OCI-LY7 (cell line): Measurements from ENCODE around the gene C2CD3. TPM values are rescaled to one million over a fixed set of nuclear protein-coding genes. Genes with fewer than 3 reads are reported as not detected.
A peak's percentile ranks its signal among the peaks of the same experiment; 100 is the strongest.

Source experiments
- BruUV-seq: library from RNA; stranded (reverse); fragments of 400-500 nt; replicated peaks from 2 replicates; lab custom pipeline; 2021; lab: Mats Ljungman, UMichigan
- CTCF ChIA-PET: fragments of 300-600 bp; sonication (Branson Sonifier 250); formaldehyde crosslinking; loops from one replicate; lab custom pipeline; 2022; ENCODE audit warnings: antibody characterized with exemption; ENCODE audit not compliant: unreplicated experiment; lab: Charles Lee
- POLR2A ChIA-PET: fragments of 300-600 bp; sonication (Branson Sonifier 250); formaldehyde crosslinking; loops from one replicate; lab custom pipeline; 2022; ENCODE audit warnings: antibody characterized with exemption; lab: Charles Lee
- DNase-seq: peaks from one replicate; pipeline ENCODE4 v3.0.0-alpha.2; 2015; ENCODE audit warnings: low spot score
- H2AFZ ChIP-seq: fragments of 200-600 bp; sonication (generic), shearing (Covaris generic); 2 replicates; pipeline ENCODE4 v1.6.1; 2014; ENCODE audit warnings: mild to moderate bottlenecking, antibody characterized with exemption, low read length, moderate library complexity
- H3K27ac ChIP-seq: fragments of 200-600 bp; sonication (generic); 2 replicates; pipeline ENCODE4 v1.5.1; 2014; ENCODE audit warnings: mixed run types, low read depth, mild to moderate bottlenecking, moderate library complexity, low read length, inconsistent platforms; ENCODE audit not compliant: poor library complexity, severe bottlenecking
- H3K36me3 ChIP-seq: fragments of 200-600 bp; sonication (generic); 2 replicates; pipeline ENCODE4 v1.6.1; 2014; ENCODE audit warnings: mild to moderate bottlenecking, antibody characterized with exemption, low read length, moderate library complexity, mixed read lengths; ENCODE audit not compliant: insufficient read depth
- H3K4me1 ChIP-seq: fragments of 200-600 bp; sonication (generic); 2 replicates; pipeline ENCODE4 v1.5.1; 2014; ENCODE audit warnings: mild to moderate bottlenecking, low read length; ENCODE audit not compliant: insufficient read depth, poor library complexity, severe bottlenecking
- H3K4me2 ChIP-seq: fragments of 200-600 bp; sonication (generic); 2 replicates; pipeline ENCODE4 v1.6.1; 2014; ENCODE audit warnings: mild to moderate bottlenecking, low read length
- H3K4me3 ChIP-seq: fragments of 200-600 bp; sonication (generic); 2 replicates; pipeline ENCODE4 v1.5.1; 2014; ENCODE audit warnings: mild to moderate bottlenecking, low read depth, low read length; ENCODE audit not compliant: poor library complexity, severe bottlenecking
- H3K79me2 ChIP-seq: fragments of 200-600 bp; sonication (generic); 2 replicates; pipeline ENCODE4 v1.6.1; 2016; ENCODE audit warnings: low read depth, mild to moderate bottlenecking, low read length, moderate library complexity, mixed read lengths; ENCODE audit not compliant: insufficient read depth
- H3K9me2 ChIP-seq: fragments of 200-600 bp; sonication (generic); 2 replicates; pipeline ENCODE4 v1.6.1; 2016; ENCODE audit warnings: mild to moderate bottlenecking, low read length, mixed read lengths; ENCODE audit not compliant: insufficient read depth
- H3K9me3 ChIP-seq: fragments of 200-600 bp; sonication (generic); 2 replicates; pipeline ENCODE4 v1.6.1; 2014; ENCODE audit warnings: mild to moderate bottlenecking, mixed run types, low read length, mixed read lengths
- H4K20me1 ChIP-seq: fragments of 200-600 bp; sonication (generic); 2 replicates; pipeline ENCODE4 v1.6.1; 2014; ENCODE audit warnings: mild to moderate bottlenecking, antibody characterized with exemption, low read length, moderate library complexity, mixed read lengths; ENCODE audit not compliant: insufficient read depth
- CTCF ChIP-seq: fragments of 200-600 bp; sonication (generic); conservative IDR thresholded peaks from 2 replicates; pipeline ENCODE4 v1.5.1; 2014; ENCODE audit warnings: mild to moderate bottlenecking, antibody characterized with exemption, low read length, moderate library complexity, mixed read lengths
- EZH2phosphoT487 ChIP-seq: fragments of 200-600 bp; sonication (generic); IDR thresholded peaks from 2 replicates; pipeline ENCODE4 v1.6.1; 2018; ENCODE audit warnings: low read depth, borderline replicate concordance, mild to moderate bottlenecking, mixed run types, antibody characterized with exemption, low read length, moderate library complexity, mixed read lengths
- intact Hi-C: fragments of 100-400 bp; cut with micrococcal nuclease; formaldehyde crosslinking; loops from one replicate; pipeline ENCODE4 v1.10.0; 2022; ENCODE audit not compliant: unreplicated experiment
- small RNA-seq: library from RNA; depleted of rRNA; stranded (forward); fragments of <200 nt; gene quantifications from one replicate; pipeline ENCODE3, GENCODE V24; 2014
- total RNA-seq, 2 experiments: library from RNA; depleted of rRNA in 1 of 2; stranded (reverse); fragments of >200 nt in 1 of 2; shearing (Covaris generic) in 1 of 2; gene quantifications; 2 replicates each; pipeline ENCODE4 v1.2.3, GENCODE V29; 2014 to 2022

The C2CD3 gene
- total RNA-seq, 2 experiments from 2014 or later, result 29.2 to 32.1 TPM

DNA sequence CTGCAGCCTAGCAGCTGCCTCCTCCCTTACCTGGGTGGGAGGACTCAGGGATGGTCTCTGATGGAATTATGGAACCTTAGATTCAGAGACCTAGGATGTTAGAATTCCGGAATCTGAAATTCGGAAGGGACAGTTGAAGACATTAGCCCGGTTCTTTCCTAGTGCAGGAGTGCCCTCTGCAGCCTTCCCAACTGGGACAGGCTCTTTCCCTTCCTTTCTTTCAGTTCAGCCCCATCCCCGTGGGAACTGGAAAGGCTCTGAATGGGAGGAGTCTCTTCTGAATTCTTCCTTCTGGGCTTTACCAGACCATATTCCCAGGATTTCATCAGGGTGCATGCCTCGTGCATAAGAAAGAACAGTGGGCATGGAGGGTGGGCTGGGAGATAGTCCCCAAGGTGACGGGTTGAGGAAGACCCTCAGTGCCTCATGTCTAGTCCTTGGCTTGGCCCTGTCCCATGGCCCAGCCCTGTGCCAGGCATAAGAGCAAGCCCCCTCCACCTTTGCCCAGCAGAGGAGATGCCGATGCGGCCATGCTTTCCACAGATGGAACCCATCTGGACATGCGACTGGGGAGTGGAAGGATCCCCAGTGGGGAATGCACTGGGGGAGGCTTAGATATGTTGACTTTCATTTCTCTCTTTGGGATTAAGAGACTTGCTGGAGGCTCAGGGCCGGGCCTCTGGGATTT is 205.6 kb downstream of the C2CD3 start:
- Histone ChIP-seq H3K4me3 (no peak overlapping the region), H3K36me3 (no peaks in the 10 kb centered on the region), H3K79me2 (no peaks in the 10 kb centered on the region), H3K4me1 (peaks cover 16% of the 10 kb centered on the region), H3K27ac (no peak overlapping the region), H3K9me2 (no peaks in the 10 kb centered on the region), H2AFZ (no peak overlapping the region), H4K20me1 (no peaks in the 10 kb centered on the region), H3K9me3 (no peaks in the 10 kb centered on the region), H3K4me2 (no peak overlapping the region)
- BruUV-seq, result no TSS peak
- ChIA-PET CTCF (no interaction called here), POLR2A (no interaction called here)
- intact Hi-C loops, result loop anchor here (2.0 kb wide), 1 partner anchor 126 kb away; no protein-coding TSS in a partner anchor
- no peak for TF ChIP-seq EZH2phosphoT487
- no peak for TF ChIP-seq CTCF
- DNase-seq, result no peak

DNA sequence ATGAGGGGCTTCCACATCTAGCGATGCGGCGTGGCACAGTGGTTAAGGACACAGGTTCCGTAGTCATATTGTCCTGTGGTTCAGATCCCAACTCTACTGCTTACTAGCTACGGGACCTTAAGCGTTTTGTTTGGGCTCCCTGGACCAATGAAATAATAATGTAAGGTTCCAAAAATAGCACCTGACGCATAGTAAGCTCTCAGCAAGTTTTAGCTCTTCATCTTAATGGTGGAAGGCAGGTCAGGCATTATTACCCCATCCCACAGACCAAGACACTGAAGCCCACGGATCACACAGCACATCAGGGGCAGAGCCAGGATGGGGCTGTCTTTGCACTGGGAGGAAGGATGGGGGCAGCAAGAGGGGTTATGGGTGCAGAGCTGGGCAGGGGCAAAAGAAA is 206.9 kb downstream of the C2CD3 start:
- Histone ChIP-seq H3K4me2 (peak overlapping the region; percentile 14; the same call in 1 of the 2 replicates), H3K4me1 (peaks cover 9% of the 10 kb centered on the region), H3K9me3 (no peaks in the 10 kb centered on the region), H2AFZ (peak overlapping the region; percentile 33; the same call in 1 of the 2 replicates), H3K27ac (no peak overlapping the region), H4K20me1 (no peaks in the 10 kb centered on the region), H3K36me3 (no peaks in the 10 kb centered on the region), H3K4me3 (no peak overlapping the region), H3K79me2 (no peaks in the 10 kb centered on the region), H3K9me2 (no peaks in the 10 kb centered on the region)
- CTCF ChIA-PET, result interaction anchor here (0.7 kb wide), 1 partner anchor 104 kb away, joined by 3 read pairs; no protein-coding TSS in a partner anchor
- TF ChIP-seq EZH2phosphoT487 (no peak), CTCF (no peak)
- POLR2A ChIA-PET, result interaction anchor here (0.8 kb wide), 1 partner anchor 34 kb away, joined by 3 read pairs; no protein-coding TSS in a partner anchor
- DNase-seq, result no peak
- BruUV-seq, result no TSS peak
- intact Hi-C loops, result loop anchor here (1.0 to 5.0 kb wide), 6 partner anchors 68 to 483 kb away; partner anchors contain the start of genes C2CD3 and PPME1

Small RNAs within 50 kb of the gene (small RNA-seq; reads per million reads assigned to genes)
- not detected for gene AP002392.1

Other genes starting within 250 kb of the C2CD3 start
- gene DNAJB13, start 220.0 kb downstream of the C2CD3 start, total RNA-seq (2014; rRNA removed; shearing (Covaris generic)), result not detected in 2 replicates
- gene DNAJB13, start 220.0 kb downstream of the C2CD3 start, total RNA-seq (2022), result 0.29 and 0.81 TPM in 2 replicates
- gene UCP2, start 188.2 kb downstream of the C2CD3 start, total RNA-seq (2014; rRNA removed; shearing (Covaris generic)), result 82.7 and 145 TPM in 2 replicates
- gene UCP2, start 188.2 kb downstream of the C2CD3 start, total RNA-seq (2022), result 358 and 389 TPM in 2 replicates
- 1.5 and 3.2 TPM in 2 replicates for gene UCP3, start 161.9 kb downstream of the C2CD3 start, total RNA-seq (2014; rRNA removed; shearing (Covaris generic))
- 1.8 and 2.4 TPM in 2 replicates for gene UCP3, start 161.9 kb downstream of the C2CD3 start, total RNA-seq (2022)
- 17.3 and 28.8 TPM in 2 replicates for gene PPME1, start 287 bp upstream of the C2CD3 start, total RNA-seq (2014; rRNA removed; shearing (Covaris generic))
- gene PPME1, start 287 bp upstream of the C2CD3 start, total RNA-seq (2022), result 28.2 and 28.6 TPM in 2 replicates
- not detected in 2 replicates for gene P4HA3, start 140.6 kb upstream of the C2CD3 start, total RNA-seq (2014; rRNA removed; shearing (Covaris generic))
- not detected in 2 replicates for gene P4HA3, start 140.6 kb upstream of the C2CD3 start, total RNA-seq (2022)
- 0.28 and 0.79 TPM in 2 replicates for gene PGM2L1, start 227.4 kb upstream of the C2CD3 start, total RNA-seq (2014; rRNA removed; shearing (Covaris generic))
- 0.78 and 0.87 TPM in 2 replicates for gene PGM2L1, start 227.4 kb upstream of the C2CD3 start, total RNA-seq (2022)